Transverse colon (tissue), 3 donors: ENCODE measurements around the gene MTMR11.
"Not testable (repeated sequence)": the region's sequence is repeated elsewhere in the genome, so short reads cannot be mapped to it uniquely, and the experiment has no call there.

ENCODE experiments used
- POLR2A ChIP-seq: fragments of 450-650 bp; IDR thresholded peaks from one replicate; pipeline ENCODE4 v1.6.1; 2016; ENCODE audit warnings: antibody characterized with exemption, mild to moderate bottlenecking, moderate library complexity
- POLR2AphosphoS5 ChIP-seq, 3 donors: sonication (generic); formaldehyde crosslinking; IDR thresholded peaks; one replicate each; pipeline ENCODE4 v1.6.1; 2016; ENCODE audit warnings: antibody characterized with exemption in 3 of 3

DNA sequence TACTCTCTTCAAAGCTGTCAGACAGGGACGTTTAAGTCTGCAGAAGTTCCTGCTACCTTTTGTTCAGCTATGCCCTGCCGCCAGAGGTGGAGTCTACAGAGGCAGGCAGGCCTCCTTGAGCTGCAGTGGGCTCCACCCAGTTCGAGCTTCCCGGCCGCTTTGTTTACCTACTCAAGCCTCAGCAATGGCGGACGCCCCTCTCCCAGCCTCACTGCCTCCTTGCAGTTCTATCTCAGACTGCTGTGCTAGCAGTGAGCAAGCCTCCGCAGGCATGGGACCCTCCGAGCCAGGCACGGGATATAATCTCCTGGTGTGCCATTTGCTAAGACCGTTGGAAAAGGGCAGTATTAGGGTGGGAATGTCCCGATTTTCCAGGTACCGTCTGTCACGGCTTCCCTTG lies 20.9 kb upstream of the MTMR11 start:
- not testable (repeated sequence) for TF ChIP-seq POLR2A; POLR2AphosphoS5 (IDR thresholded peaks at IDR 0.05)
